ENCODE results near the gene USP35. TPM values are rescaled to one million over a fixed set of nuclear protein-coding genes. Genes with fewer than 3 reads are reported as not detected.

USP35 gene
- polyA plus RNA-seq, 1 experiment, result 6.3 TPM

- CTCF ChIA-PET, result interaction anchor here (1.0 to 1.7 kb wide), 2 partner anchors 22 to 412 kb away, joined by 3 to 4 read pairs; no protein-coding TSS in a partner anchor
- Histone ChIP-seq H3K36me3 (ENCODE audit: control insufficient read depth, insufficient read depth, low read length) (no peaks in the 10 kb centered on the region), H3K27me3 (ENCODE audit: control insufficient read depth, insufficient read depth, low read length) (no peaks in the 10 kb centered on the region), H3K4me3 (ENCODE audit: low read depth, low read length) (no peak overlapping the region)
- TF ChIP-seq, protein P1, sequence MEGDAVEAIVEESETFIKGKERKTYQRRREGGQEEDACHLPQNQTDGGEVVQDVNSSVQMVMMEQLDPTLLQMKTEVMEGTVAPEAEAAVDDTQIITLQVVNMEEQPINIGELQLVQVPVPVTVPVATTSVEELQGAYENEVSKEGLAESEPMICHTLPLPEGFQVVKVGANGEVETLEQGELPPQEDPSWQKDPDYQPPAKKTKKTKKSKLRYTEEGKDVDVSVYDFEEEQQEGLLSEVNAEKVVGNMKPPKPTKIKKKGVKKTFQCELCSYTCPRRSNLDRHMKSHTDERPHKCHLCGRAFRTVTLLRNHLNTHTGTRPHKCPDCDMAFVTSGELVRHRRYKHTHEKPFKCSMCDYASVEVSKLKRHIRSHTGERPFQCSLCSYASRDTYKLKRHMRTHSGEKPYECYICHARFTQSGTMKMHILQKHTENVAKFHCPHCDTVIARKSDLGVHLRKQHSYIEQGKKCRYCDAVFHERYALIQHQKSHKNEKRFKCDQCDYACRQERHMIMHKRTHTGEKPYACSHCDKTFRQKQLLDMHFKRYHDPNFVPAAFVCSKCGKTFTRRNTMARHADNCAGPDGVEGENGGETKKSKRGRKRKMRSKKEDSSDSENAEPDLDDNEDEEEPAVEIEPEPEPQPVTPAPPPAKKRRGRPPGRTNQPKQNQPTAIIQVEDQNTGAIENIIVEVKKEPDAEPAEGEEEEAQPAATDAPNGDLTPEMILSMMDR (IDR thresholded peaks at IDR 0.05; ENCODE audit: insufficient read depth, low read depth, low read length), result no peak
- no peak for DNase-seq (ENCODE audit: low read depth)
- POLR2A ChIA-PET, result no interaction called here
Observed at GRCh38 chr11:78151804-78152203, 36.9 kb upstream of the USP35 start.

DNA sequence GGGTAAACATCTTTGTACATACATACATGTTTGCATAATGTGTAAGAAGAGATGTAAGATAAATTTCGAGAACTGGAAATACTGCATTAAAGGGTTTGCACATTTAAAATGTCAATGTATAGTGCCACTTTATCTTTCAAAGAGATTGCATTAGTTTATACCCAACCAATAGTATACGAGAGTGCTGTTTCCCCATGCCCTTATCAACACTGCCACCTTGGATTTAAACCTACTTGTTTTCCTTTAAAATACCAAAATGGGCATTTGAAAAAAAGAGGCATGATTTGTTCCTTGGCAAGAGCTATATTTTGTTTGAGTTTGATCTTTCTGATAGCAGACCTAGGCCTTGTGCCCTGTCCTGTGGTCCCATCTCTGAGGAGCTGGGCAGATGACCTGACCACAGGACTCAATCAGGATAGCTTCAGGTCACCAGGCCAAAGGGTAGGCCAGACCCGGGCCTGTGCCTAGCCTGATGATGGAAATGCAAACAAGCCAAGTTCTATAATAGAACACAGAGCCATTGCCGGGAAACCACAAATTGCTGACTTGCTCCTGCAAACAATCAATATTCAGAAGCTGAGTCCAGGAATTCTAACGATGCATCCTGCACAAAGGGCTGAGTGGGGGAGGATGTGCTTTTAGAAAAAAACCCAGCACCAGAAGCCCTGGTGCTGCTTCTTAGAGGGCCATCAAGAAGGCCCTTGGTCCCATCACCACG, 32.4 kb upstream of the USP35 start:
- no peak for DNase-seq (ENCODE audit: low read depth)
- ChIA-PET POLR2A (no interaction called here), CTCF (interaction anchor here (1.3 kb wide), 1 partner anchor 16 kb away, joined by 4 read pairs; the partner anchor contains the start of gene ALG8)
- H3K36me3 ChIP-seq (ENCODE audit: control insufficient read depth, insufficient read depth, low read length), result no peaks in the 10 kb centered on the region
- H3K4me3 ChIP-seq (ENCODE audit: low read depth, low read length), result no peak overlapping the region
- no peaks in the 10 kb centered on the region for H3K27me3 ChIP-seq (ENCODE audit: control insufficient read depth, insufficient read depth, low read length)
- TF ChIP-seq, protein P1 (IDR thresholded peaks at IDR 0.05; ENCODE audit: insufficient read depth, low read depth, low read length), result no peak

DNA sequence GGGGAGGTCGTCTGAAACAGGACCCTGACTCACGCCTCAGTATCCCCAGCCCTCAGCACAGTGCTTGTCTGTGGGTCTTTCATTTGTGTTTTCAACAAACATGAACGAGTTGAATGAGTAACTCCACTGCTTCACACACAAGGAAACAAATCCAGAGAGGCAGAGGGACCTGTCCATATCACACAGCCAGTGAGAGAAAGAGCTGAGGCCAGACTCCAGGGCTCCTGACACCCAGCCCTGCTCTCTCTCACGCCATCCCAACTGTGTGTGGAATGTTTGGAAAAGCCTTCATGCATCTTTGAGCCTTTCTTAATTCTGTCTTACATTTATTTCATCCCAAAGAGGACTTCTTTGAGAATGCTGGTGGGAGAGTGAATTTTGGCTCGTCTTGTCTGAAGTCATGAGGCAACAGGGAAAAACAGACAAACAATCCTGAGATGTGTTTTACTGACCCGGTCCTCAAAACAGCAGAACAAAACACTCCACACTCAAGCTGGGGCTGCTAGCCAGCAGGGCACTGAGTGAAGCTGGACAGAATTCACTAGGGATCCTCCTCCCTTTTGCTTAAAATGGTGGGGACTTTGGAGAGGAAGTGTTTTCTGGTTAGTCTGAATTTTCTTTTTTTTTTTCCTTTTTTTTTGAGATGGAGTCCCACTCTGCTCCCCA, 29.6 kb upstream of the USP35 start:
- TF ChIP-seq, protein P1 (IDR thresholded peaks at IDR 0.05; ENCODE audit: insufficient read depth, low read depth, low read length), result no peak
- Histone ChIP-seq H3K4me3 (ENCODE audit: low read depth, low read length) (no peak overlapping the region), H3K27me3 (ENCODE audit: control insufficient read depth, insufficient read depth, low read length) (no peaks in the 10 kb centered on the region), H3K36me3 (ENCODE audit: control insufficient read depth, insufficient read depth, low read length) (no peaks in the 10 kb centered on the region)
- POLR2A ChIA-PET, result no interaction called here
- no peak for DNase-seq (ENCODE audit: low read depth)
- CTCF ChIA-PET, result interaction anchor here (1.2 to 2.7 kb wide), 2 partner anchors 9 to 14 kb away, joined by 3 to 11 read pairs; no protein-coding TSS in a partner anchor

DNA sequence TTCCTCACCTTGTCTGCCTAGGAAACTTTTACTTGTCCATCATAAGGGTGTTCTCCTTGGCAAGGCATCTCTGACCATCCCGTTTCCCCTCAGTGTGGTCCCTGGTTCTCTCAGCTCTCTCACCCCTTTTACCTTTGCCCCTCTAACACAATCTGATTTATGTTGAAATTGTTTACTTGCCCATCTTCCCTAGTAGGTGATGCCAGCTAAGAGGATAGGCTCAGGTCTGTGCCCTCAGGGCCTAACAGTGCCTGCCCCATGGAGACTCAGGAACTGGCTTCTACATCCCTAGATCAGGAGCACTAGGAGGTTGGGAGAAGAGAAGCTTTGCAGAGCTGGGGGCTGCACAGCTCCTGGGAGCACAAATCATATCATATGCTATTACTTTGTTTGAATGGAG, 28.2 kb upstream of the USP35 start:
- no peak overlapping the region for H3K4me3 ChIP-seq (ENCODE audit: low read depth, low read length)
- ChIA-PET CTCF (interaction anchor here (1.2 to 2.7 kb wide), 2 partner anchors 11 to 15 kb away, joined by 3 to 11 read pairs; no protein-coding TSS in a partner anchor), POLR2A (no interaction called here)
- no peak for DNase-seq (ENCODE audit: low read depth)
- H3K27me3 ChIP-seq (ENCODE audit: control insufficient read depth, insufficient read depth, low read length), result no peaks in the 10 kb centered on the region
- no peaks in the 10 kb centered on the region for H3K36me3 ChIP-seq (ENCODE audit: control insufficient read depth, insufficient read depth, low read length)
- TF ChIP-seq, protein P1 (IDR thresholded peaks at IDR 0.05; ENCODE audit: insufficient read depth, low read depth, low read length), result no peak

- TF ChIP-seq, protein P1 (IDR thresholded peaks at IDR 0.05; ENCODE audit: insufficient read depth, low read depth, low read length), result no peak
- ChIA-PET POLR2A (no interaction called here), CTCF (interaction anchor here (1.1 to 2.7 kb wide), 2 partner anchors 11 to 21 kb away, joined by 4 to 11 read pairs; no protein-coding TSS in a partner anchor)
- DNase-seq (ENCODE audit: low read depth), result no peak
- Histone ChIP-seq H3K36me3 (ENCODE audit: control insufficient read depth, insufficient read depth, low read length) (no peaks in the 10 kb centered on the region), H3K4me3 (ENCODE audit: low read depth, low read length) (no peak overlapping the region), H3K27me3 (ENCODE audit: control insufficient read depth, insufficient read depth, low read length) (no peaks in the 10 kb centered on the region)
Observed at GRCh38 chr11:78161346-78161745, 27.4 kb upstream of the USP35 start.
